Coronary artery (tissue), 2 donors: Measurements from ENCODE around the gene SYNPR.

Experiments
- DNase-seq: peaks from one replicate; pipeline ENCODE4 v3.0.0-alpha.2; 2017; ENCODE audit warnings: low spot score
- H3K27ac ChIP-seq, 2 donors: fragments of 200-600 bp; sonication (generic); one replicate each; pipeline ENCODE4 v1.5.1; 2016 to 2019
- H3K4me3 ChIP-seq: fragments of 200-600 bp; sonication (generic); 2 replicates; pipeline ENCODE4 v1.5.1; 2016; ENCODE audit warnings: mild to moderate bottlenecking, moderate library complexity
- CTCF ChIP-seq: fragments of 200-600 bp; sonication (generic); IDR thresholded peaks from one replicate; pipeline ENCODE4 v1.5.1; 2019; ENCODE audit warnings: antibody characterized with exemption

The SYNPR gene

GRCh38 chr3:63430875-63431274 is 152.8 kb downstream of the SYNPR start:
- Histone ChIP-seq H3K4me3 (no peak overlapping the region), H3K27ac (no peak overlapping the region)
- no peak for DNase-seq
- no peak for TF ChIP-seq CTCF

GRCh38 chr3:63437858-63438257 is 159.8 kb downstream of the SYNPR start:
- no peak for TF ChIP-seq CTCF
- DNase-seq: no peak
- Histone ChIP-seq H3K4me3 (no peak overlapping the region), H3K27ac (no peak overlapping the region)

- H3K4me3 ChIP-seq: no peak overlapping the region
- DNase-seq: no peak
- no peak for TF ChIP-seq CTCF
- no peak overlapping the region for H3K27ac ChIP-seq
Observed at GRCh38 chr3:63438826-63439371, 160.8 kb downstream of the SYNPR start.

- DNase-seq: no peak
- no peak for TF ChIP-seq CTCF
Observed at GRCh38 chr3:63441262-63441661, 163.2 kb downstream of the SYNPR start.

GRCh38 chr3:63442918-63443317 is 164.8 kb downstream of the SYNPR start:
- Histone ChIP-seq H3K4me3 (no peak overlapping the region), H3K27ac (no peak overlapping the region)
- no peak for DNase-seq
- no peak for TF ChIP-seq CTCF

More at GRCh38 chr3:63441262-63441661, 163.2 kb downstream of the SYNPR start:
- no peak overlapping the region for H3K4me3 ChIP-seq
- H3K27ac ChIP-seq: no peak overlapping the region

- Histone ChIP-seq H3K27ac (no peak overlapping the region), H3K4me3 (no peak overlapping the region)
- no peak for DNase-seq
- TF ChIP-seq CTCF: no peak
Observed at GRCh38 chr3:63450023-63450422, 171.9 kb downstream of the SYNPR start.

- no peak for DNase-seq
- H3K4me3 ChIP-seq: no peak overlapping the region
- TF ChIP-seq CTCF: no peak
- H3K27ac ChIP-seq: no peak overlapping the region
Observed at GRCh38 chr3:63450634-63451363, 172.7 kb downstream of the SYNPR start.
